Right lobe of liver (tissue), 4 donors: ENCODE measurements around the gene POLR2J.

Experiments
- CTCF ChIP-seq, 4 donors: fragments of 200-600 bp in 3 of 4; fragments of 450-650 bp in 1 of 4; IDR thresholded peaks; one replicate each; pipeline versions ENCODE4 v1.5.1 to v1.8.0; 2016 to 2022; ENCODE audit warnings: antibody characterized with exemption in 4 of 4, mild to moderate bottlenecking in 2 of 4
- POLR2A ChIP-seq: fragments of 450-650 bp; IDR thresholded peaks from one replicate; pipeline ENCODE4 v1.6.1; 2017; ENCODE audit warnings: antibody characterized with exemption, mild to moderate bottlenecking
- donor health status: DM: no; HTN: no; CAD: no.
- donor health status: DM: no; HTN: no; CAD: no.
- donor health status: DM: no; HTN: yes; CAD: no.

GRCh38 chr7:102463841-102464576, 14.7 kb downstream of the POLR2J start:
- TF ChIP-seq CTCF (IDR thresholded peaks at IDR 0.05), result no peak
- TF ChIP-seq POLR2A, result no peak
